K562 (cell line): ENCODE measurements around the gene SNX25. TPM values are rescaled to one million over a fixed set of nuclear protein-coding genes. Genes with fewer than 3 reads are reported as not detected.
A peak's percentile ranks its signal among the peaks of the same experiment; 100 is the strongest.

ENCODE experiments used
- ARID3A ChIP-seq: IDR thresholded peaks from 2 replicates; pipeline ENCODE4 v1.6.1; 2012; ENCODE audit warnings: low read depth, low read length, improper control_type of control experiment, borderline replicate concordance
- CEBPG ChIP-seq, 3 experiments: fragments of 200-800 bp in 1 of 3; sonication (Bioruptor generic) in 1 of 3; sonication (generic) in 1 of 3; formaldehyde crosslinking in 1 of 3; IDR thresholded peaks in 2 of 3; conservative IDR thresholded peaks in 1 of 3; 2 replicates each; pipeline versions ENCODE4 v1.6.1 to v1.8.0; 2016 to 2022; ENCODE audit warnings: missing compliant biosample characterization in 2 of 3, missing genetic modification characterization in 2 of 3, mild to moderate bottlenecking in 1 of 3, missing genetic modification reagents in 1 of 3
- FOXP1 ChIP-seq: sonication (generic); formaldehyde crosslinking; IDR thresholded peaks from 2 replicates; pipeline ENCODE4 v1.8.0; 2022; ENCODE audit warnings: mild to moderate bottlenecking, missing genetic modification reagents
- GABPB1 ChIP-seq: sonication (generic); formaldehyde crosslinking; IDR thresholded peaks from 2 replicates; pipeline ENCODE4 v1.8.0; 2022; ENCODE audit warnings: mild to moderate bottlenecking, missing genetic modification reagents
- JUN ChIP-seq, 2 experiments: sonication (generic) in 1 of 2; formaldehyde crosslinking in 1 of 2; IDR thresholded peaks; 2 replicates each; pipeline versions ENCODE4 v1.6.1 to v1.8.0; 2012 to 2022; ENCODE audit warnings: borderline replicate concordance in 2 of 2, mild to moderate bottlenecking in 2 of 2, improper control_type of control experiment in 1 of 2, low read depth in 1 of 2, low read length in 1 of 2, missing genetic modification reagents in 1 of 2
- KAT8 ChIP-seq: fragments of 450-650 bp; IDR thresholded peaks from 2 replicates; pipeline ENCODE4 v1.6.1; 2016; ENCODE audit warnings: low read depth, mild to moderate bottlenecking
- MECOM ChIP-seq: fragments of 250-450 bp; sonication (Bioruptor Pico); IDR thresholded peaks from 2 replicates; pipeline ENCODE4 v1.8.0; 2022; ENCODE audit warnings: inconsistent platforms
- MTA3 ChIP-seq: fragments of 450-650 bp; formaldehyde crosslinking; IDR thresholded peaks from 2 replicates; pipeline ENCODE4 v1.6.1; 2017; ENCODE audit warnings: mild to moderate bottlenecking, borderline replicate concordance
- MTF1 ChIP-seq: fragments of 250-450 bp; sonication (Bioruptor Pico); IDR thresholded peaks from 2 replicates; pipeline ENCODE4 v1.9.0; 2021; ENCODE audit warnings: moderate library complexity, mild to moderate bottlenecking, inconsistent platforms, borderline replicate concordance
- MXI1 ChIP-seq: IDR thresholded peaks from 2 replicates; pipeline ENCODE4 v1.6.1; 2011; ENCODE audit warnings: low read depth, mild to moderate bottlenecking, improper control_type of control experiment, low read length
- NR2F6 ChIP-seq: fragments of 450-650 bp; formaldehyde crosslinking; IDR thresholded peaks from 2 replicates; pipeline ENCODE4 v1.4.0; 2020; ENCODE audit warnings: mild to moderate bottlenecking
- POLR3A ChIP-seq: IDR thresholded peaks from 2 replicates; pipeline ENCODE4 v1.6.1; 2011; ENCODE audit warnings: borderline replicate concordance, mild to moderate bottlenecking, moderate library complexity; ENCODE audit not compliant: insufficient read length, insufficient read depth; ENCODE audit errors: extremely low read depth
- PREB ChIP-seq: sonication (generic); formaldehyde crosslinking; IDR thresholded peaks from 2 replicates; pipeline ENCODE4 v1.8.1; 2023; ENCODE audit warnings: mild to moderate bottlenecking, missing genetic modification reagents
- RB1 ChIP-seq: fragments of 450-650 bp; IDR thresholded peaks from 2 replicates; pipeline ENCODE4 v1.6.1; 2017; ENCODE audit warnings: low read depth, mild to moderate bottlenecking
- SMARCC2 ChIP-seq: fragments of 450-650 bp; IDR thresholded peaks from 2 replicates; pipeline ENCODE4 v1.6.1; 2017; ENCODE audit warnings: antibody characterized with exemption, moderate library complexity, mild to moderate bottlenecking, low read depth
- ZNF12 ChIP-seq: sonication (generic); formaldehyde crosslinking; IDR thresholded peaks from 2 replicates; pipeline ENCODE4 v1.4.0; 2020; ENCODE audit warnings: mild to moderate bottlenecking, missing genetic modification reagents
- ZNF24 ChIP-seq: fragments of 450-650 bp; IDR thresholded peaks from 2 replicates; pipeline ENCODE4 v1.6.1; 2016
- ZNF584 ChIP-seq: fragments of 200-800 bp; sonication (Bioruptor generic); IDR thresholded peaks from 2 replicates; pipeline ENCODE4 v1.6.1; 2016; ENCODE audit warnings: low read depth, mild to moderate bottlenecking, missing genetic modification characterization, missing compliant biosample characterization
- ZNF699 ChIP-seq: fragments of 250-450 bp; sonication (Bioruptor Pico); IDR thresholded peaks from 2 replicates; pipeline ENCODE4 v1.8.0; 2021; ENCODE audit warnings: mild to moderate bottlenecking, moderate library complexity; ENCODE audit not compliant: insufficient replicate concordance
- ZSCAN32 ChIP-seq: fragments of 450-650 bp; formaldehyde crosslinking; IDR thresholded peaks from 2 replicates; pipeline ENCODE4 v1.4.0; 2020; ENCODE audit warnings: mild to moderate bottlenecking, moderate library complexity
- polyA plus RNA-seq, 8 experiments: library from polyadenylated mRNA; depleted of rRNA in 4 of 8; stranded (reverse) in 5 of 8; unstranded in 3 of 8; fragments of >200 nt; fragmentation: Nextera tagmentation in 2 of 8; fragmentation: Illumina TruSeq in 1 of 8; extraction: Ambion mirVana in 2 of 8; extraction: Trizol in 1 of 8; gene quantifications; 2 replicates each; pipeline versions ENCODE4 v1.2.1 to v1.2.3, GENCODE V29; 2011 to 2014; ENCODE audit warnings: inconsistent platforms in 1 of 8, missing spikeins in 1 of 8
- total RNA-seq, 7 experiments: library from RNA; depleted of rRNA in 6 of 7; stranded (reverse); fragments of >200 nt in 6 of 7; fragmentation: Illumina TruSeq in 2 of 7; extraction: Trizol in 2 of 7; gene quantifications; 2 replicates each; pipeline versions ENCODE4 v1.2.1 to v1.2.3, GENCODE V29; 2011 to 2021; ENCODE audit warnings: low replicate concordance in 1 of 7
- TF ChIP-seq, protein P1 (sequence below): fragments of 250-450 bp; sonication (Bioruptor Pico); IDR thresholded peaks from 2 replicates; pipeline ENCODE4 v1.8.0; 2022; ENCODE audit warnings: moderate library complexity, mild to moderate bottlenecking, inconsistent platforms
- TF ChIP-seq, protein P2 (sequence below): fragments of 450-650 bp; formaldehyde crosslinking; IDR thresholded peaks from 2 replicates; pipeline ENCODE4 v1.4.0; 2020; ENCODE audit warnings: mild to moderate bottlenecking, moderate library complexity

SNX25 gene
- total and polyA plus RNA-seq, 9 of the 15 experiments (the other 6 are each of a cell fraction or from before 2014, with no cell fraction given), result 2.5 to 23.4 (median 13.3) TPM

DNA sequence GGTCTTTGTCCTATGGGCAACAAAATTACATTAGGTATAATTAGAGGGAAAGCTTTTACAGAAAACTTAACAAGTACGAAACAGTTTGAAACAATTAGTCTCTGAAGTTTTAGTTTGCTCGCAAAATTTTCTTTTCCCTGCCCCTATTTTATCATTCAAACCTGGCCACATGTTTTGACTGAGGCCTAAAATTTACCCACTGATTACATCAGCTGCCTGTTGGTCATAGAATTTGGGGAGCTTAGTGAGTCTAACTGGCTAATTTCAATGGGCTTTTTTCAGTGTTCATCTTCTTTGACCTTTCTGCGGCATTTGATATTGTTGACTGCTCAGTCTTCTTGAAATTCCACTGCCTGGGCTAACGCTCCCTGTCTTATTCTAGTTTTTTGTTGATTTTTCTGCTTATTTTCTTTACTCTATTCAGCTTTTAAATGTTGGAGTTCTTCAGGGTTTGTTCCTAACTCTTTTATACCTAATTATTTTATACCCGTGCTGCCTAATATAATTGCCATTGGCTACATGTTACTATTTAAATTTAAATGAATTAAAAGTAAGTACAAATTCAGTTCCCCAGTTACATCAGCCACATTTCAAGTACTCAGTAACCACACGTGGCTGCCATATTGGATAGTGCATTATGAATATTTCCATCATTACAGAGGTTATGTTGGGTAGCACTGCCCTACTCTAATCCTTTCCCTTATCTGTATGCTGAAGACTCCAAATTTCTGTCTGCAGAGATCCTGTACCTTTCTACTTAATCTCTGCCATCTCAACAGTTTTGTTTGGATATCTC, 87.5 kb downstream of the SNX25 start (continued):
- peak; percentile 63; the same call in 1 of the 2 replicates for TF ChIP-seq CEBPG (CRISPR knock-in tag; IDR thresholded peaks at IDR 0.05)
- peak; percentile 75 to 86 for TF ChIP-seq CEBPG (tag; conservative IDR thresholded peaks at IDR 0.05 in 1 of 2, IDR thresholded peaks at IDR 0.05 in 1 of 2)
- peak; percentile 42 for TF ChIP-seq ZNF584 (CRISPR knock-in tag)
- TF ChIP-seq MECOM (CRISPR knock-in tag), result peak; percentile 62; the same call in 1 of the 2 replicates
- TF ChIP-seq ZNF12 (CRISPR knock-in tag), result no peak
- no peak for TF ChIP-seq NR2F6 (CRISPR knock-in tag)
- no peak for TF ChIP-seq POLR3A
- no peak for TF ChIP-seq JUN (IDR thresholded peaks at IDR 0.05; ENCODE audit: borderline replicate concordance, low read depth, low read length)
- TF ChIP-seq JUN (CRISPR knock-in tag; IDR thresholded peaks at IDR 0.05; ENCODE audit: borderline replicate concordance), result no peak
- no peak for TF ChIP-seq MTA3
- no peak for TF ChIP-seq FOXP1 (CRISPR knock-in tag)
- TF ChIP-seq, protein P1, sequence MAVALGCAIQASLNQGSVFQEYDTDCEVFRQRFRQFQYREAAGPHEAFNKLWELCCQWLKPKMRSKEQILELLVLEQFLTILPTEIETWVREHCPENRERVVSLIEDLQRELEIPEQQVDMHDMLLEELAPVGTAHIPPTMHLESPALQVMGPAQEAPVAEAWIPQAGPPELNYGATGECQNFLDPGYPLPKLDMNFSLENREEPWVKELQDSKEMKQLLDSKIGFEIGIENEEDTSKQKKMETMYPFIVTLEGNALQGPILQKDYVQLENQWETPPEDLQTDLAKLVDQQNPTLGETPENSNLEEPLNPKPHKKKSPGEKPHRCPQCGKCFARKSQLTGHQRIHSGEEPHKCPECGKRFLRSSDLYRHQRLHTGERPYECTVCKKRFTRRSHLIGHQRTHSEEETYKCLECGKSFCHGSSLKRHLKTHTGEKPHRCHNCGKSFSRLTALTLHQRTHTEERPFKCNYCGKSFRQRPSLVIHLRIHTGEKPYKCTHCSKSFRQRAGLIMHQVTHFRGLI (CRISPR knock-in tag), result peak; percentile 66; the same call in 1 of the 2 replicates
- no peak for TF ChIP-seq MTF1 (CRISPR knock-in tag)
- no peak for TF ChIP-seq ARID3A
- TF ChIP-seq ZSCAN32 (CRISPR knock-in tag), result no peak
- TF ChIP-seq ZNF24, result no peak
- TF ChIP-seq GABPB1 (CRISPR knock-in tag), result no peak
- TF ChIP-seq KAT8, result no peak
- no peak for TF ChIP-seq SMARCC2
- TF ChIP-seq MXI1, result no peak
- TF ChIP-seq ZNF699, result no peak
- no peak for TF ChIP-seq RB1
- no peak for TF ChIP-seq PREB (CRISPR knock-in tag)
- TF ChIP-seq, protein P2, sequence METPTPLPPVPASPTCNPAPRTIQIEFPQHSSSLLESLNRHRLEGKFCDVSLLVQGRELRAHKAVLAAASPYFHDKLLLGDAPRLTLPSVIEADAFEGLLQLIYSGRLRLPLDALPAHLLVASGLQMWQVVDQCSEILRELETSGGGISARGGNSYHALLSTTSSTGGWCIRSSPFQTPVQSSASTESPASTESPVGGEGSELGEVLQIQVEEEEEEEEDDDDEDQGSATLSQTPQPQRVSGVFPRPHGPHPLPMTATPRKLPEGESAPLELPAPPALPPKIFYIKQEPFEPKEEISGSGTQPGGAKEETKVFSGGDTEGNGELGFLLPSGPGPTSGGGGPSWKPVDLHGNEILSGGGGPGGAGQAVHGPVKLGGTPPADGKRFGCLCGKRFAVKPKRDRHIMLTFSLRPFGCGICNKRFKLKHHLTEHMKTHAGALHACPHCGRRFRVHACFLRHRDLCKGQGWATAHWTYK (CRISPR knock-in tag), result no peak
